Testis (tissue), 3 donors: ENCODE data around the gene SSTR5. TPM values are rescaled to one million over a fixed set of nuclear protein-coding genes. Genes with fewer than 3 reads are reported as not detected.

Experiments
- DNase-seq: peaks from one replicate; pipeline ENCODE4 v3.0.0-alpha.2; 2019
- H3K27ac ChIP-seq, 2 donors: fragments of 200-600 bp; sonication (generic); one replicate each; pipeline ENCODE4 v1.5.1; 2019
- H3K27me3 ChIP-seq: fragments of 200-600 bp; sonication (generic); one replicate; pipeline ENCODE4 v1.5.1; 2019
- H3K36me3 ChIP-seq: fragments of 200-600 bp; sonication (generic); one replicate; pipeline ENCODE4 v1.5.1; 2017; ENCODE audit warnings: low read depth; ENCODE audit errors: missing control alignments
- H3K4me1 ChIP-seq: fragments of 200-600 bp; sonication (generic); one replicate; pipeline ENCODE4 v1.5.1; 2019
- H3K4me3 ChIP-seq, 2 donors: fragments of 200-600 bp; sonication (generic); one replicate each; pipeline ENCODE4 v1.5.1; 2017 to 2019
- H3K9me3 ChIP-seq: fragments of 200-600 bp; sonication (generic); one replicate; pipeline ENCODE4 v1.5.1; 2017
- CTCF ChIP-seq, 3 experiments: fragments of 450-650 bp in 2 of 3; fragments of 200-600 bp in 1 of 3; sonication (generic) in 1 of 3; IDR thresholded peaks; one replicate each; pipeline ENCODE4 v1.5.1; 2016 to 2019; ENCODE audit warnings: antibody characterized with exemption in 3 of 3, mild to moderate bottlenecking in 2 of 3, moderate library complexity in 1 of 3
- POLR2A ChIP-seq: fragments of 450-650 bp; IDR thresholded peaks from one replicate; pipeline ENCODE4 v1.6.1; 2017; ENCODE audit warnings: antibody characterized with exemption, mild to moderate bottlenecking, moderate library complexity
- WGBS, 2 donors: methylation state at CpG; one replicate each; pipeline ENCODE4 v1.1.5; 2018; 5-methylcytosine and 5-hydroxymethylcytosine counted together
- intact Hi-C: fragments of 100-400 bp; cut with DNase I; formaldehyde crosslinking; loops from one replicate; pipeline ENCODE4 v1.15.1; 2023; ENCODE audit warnings: low total_unique reads
- polyA plus RNA-seq: library from polyadenylated mRNA; stranded (reverse); fragments of 350-450 nt; fragmentation: Illumina TruSeq; extraction: RNeasy Lipid Tissue Mini Kit (QIAGEN cat#74804); gene quantifications from one replicate; pipeline ENCODE4 v1.2.3, GENCODE V29; 2014; ENCODE audit warnings: low read depth, low replicate concordance; ENCODE audit not compliant: insufficient read depth
- total RNA-seq, 2 donors: library from RNA; depleted of rRNA; stranded (reverse); fragments of >200 nt; gene quantifications; one replicate each; pipeline ENCODE4 v1.2.3, GENCODE V29; 2016

SSTR5 gene
- total and polyA plus RNA-seq, 3 donors from 2014 or later, result 0.31 TPM; not detected in 2

DNA sequence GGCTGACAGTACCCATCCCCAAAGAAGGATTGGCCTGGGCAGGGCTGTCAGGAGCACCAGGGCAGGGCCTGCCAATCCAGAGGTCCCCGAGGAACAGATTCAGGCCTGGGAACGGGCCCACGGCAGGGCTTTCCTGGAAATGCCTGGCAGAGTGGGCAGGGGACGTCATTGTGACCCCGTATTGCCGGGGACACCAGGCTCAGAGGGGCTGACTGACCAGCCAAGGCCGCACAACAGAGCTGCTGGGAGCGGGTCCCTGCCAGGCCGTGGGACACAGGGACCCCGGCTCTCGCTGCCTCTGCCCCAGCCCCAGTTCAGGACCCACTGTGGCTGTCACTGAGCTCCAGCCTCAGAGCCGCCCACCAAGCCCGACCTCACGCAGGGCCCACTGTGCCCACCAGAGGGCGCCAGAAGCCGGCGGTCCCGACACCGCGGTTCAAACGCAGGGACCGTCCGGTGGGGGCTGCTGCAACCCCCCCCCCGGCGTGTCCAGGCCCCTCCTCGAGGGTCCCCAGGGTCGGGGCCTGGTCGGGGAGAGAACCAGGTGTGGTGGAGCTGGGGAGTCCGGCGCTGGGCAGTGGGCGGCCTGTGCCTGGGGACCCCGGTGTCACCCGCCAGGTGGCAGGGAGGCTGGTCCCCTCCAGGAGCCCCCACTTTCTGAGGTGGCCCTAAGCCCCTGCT, 15.2 kb upstream of the SSTR5 start:
- Histone ChIP-seq H3K36me3 (no peaks in the 10 kb centered on the region), H3K4me3 (no peak overlapping the region), H3K4me1 (no peaks in the 10 kb centered on the region), H3K9me3 (no peaks in the 10 kb centered on the region), H3K27ac (no peak overlapping the region), H3K27me3 (no peaks in the 10 kb centered on the region)
- peak; percentile 42 for DNase-seq
- intact Hi-C loops, result loop anchor here (5.0 to 10.0 kb wide), 2 partner anchors 40 to 243 kb away; partner anchors contain the start of gene C1QTNF8
- TF ChIP-seq POLR2A (no peak), CTCF (IDR thresholded peaks at IDR 0.05) (peak; percentile 77 to 82 (median 81))
- WGBS, 2 donors, result 31 to 40% methylated on average over 9 to 33 of the region's 33 CpGs

- no peak for DNase-seq
- 62 to 63% methylated on average over 8 to 14 of the region's 14 CpGs for WGBS, 2 donors
- no peak for TF ChIP-seq CTCF (IDR thresholded peaks at IDR 0.05)
- no peak for TF ChIP-seq POLR2A
- H3K9me3 ChIP-seq, result no peaks in the 10 kb centered on the region
- H3K27ac ChIP-seq, result no peak overlapping the region
- no peaks in the 10 kb centered on the region for H3K4me1 ChIP-seq
- no peaks in the 10 kb centered on the region for H3K27me3 ChIP-seq
- no peak overlapping the region for H3K4me3 ChIP-seq
- intact Hi-C loops, result loop anchor here (5.0 to 10.0 kb wide), 2 partner anchors 39 to 243 kb away; partner anchors contain the start of gene C1QTNF8
- no peaks in the 10 kb centered on the region for H3K36me3 ChIP-seq
These were observed 14.3 kb upstream of the SSTR5 start for GRCh38 chr16:1058216-1058615.

GRCh38 chr16:1059310-1059709, 13.2 kb upstream of the SSTR5 start:
- intact Hi-C loops, result loop anchor here (5.0 to 10.0 kb wide), 2 partner anchors 38 to 245 kb away; partner anchors contain the start of gene C1QTNF8
- H3K27ac ChIP-seq, result no peak overlapping the region
- no peaks in the 10 kb centered on the region for H3K36me3 ChIP-seq
- H3K4me1 ChIP-seq, result no peaks in the 10 kb centered on the region
- no peaks in the 10 kb centered on the region for H3K27me3 ChIP-seq
- no peaks in the 10 kb centered on the region for H3K9me3 ChIP-seq
- 95 to 96% methylated on average over 3 of the region's 3 CpGs for WGBS, 2 donors
- no peak overlapping the region for H3K4me3 ChIP-seq
- TF ChIP-seq POLR2A, result no peak
- TF ChIP-seq CTCF (IDR thresholded peaks at IDR 0.05), result no peak
- DNase-seq, result no peak

DNA sequence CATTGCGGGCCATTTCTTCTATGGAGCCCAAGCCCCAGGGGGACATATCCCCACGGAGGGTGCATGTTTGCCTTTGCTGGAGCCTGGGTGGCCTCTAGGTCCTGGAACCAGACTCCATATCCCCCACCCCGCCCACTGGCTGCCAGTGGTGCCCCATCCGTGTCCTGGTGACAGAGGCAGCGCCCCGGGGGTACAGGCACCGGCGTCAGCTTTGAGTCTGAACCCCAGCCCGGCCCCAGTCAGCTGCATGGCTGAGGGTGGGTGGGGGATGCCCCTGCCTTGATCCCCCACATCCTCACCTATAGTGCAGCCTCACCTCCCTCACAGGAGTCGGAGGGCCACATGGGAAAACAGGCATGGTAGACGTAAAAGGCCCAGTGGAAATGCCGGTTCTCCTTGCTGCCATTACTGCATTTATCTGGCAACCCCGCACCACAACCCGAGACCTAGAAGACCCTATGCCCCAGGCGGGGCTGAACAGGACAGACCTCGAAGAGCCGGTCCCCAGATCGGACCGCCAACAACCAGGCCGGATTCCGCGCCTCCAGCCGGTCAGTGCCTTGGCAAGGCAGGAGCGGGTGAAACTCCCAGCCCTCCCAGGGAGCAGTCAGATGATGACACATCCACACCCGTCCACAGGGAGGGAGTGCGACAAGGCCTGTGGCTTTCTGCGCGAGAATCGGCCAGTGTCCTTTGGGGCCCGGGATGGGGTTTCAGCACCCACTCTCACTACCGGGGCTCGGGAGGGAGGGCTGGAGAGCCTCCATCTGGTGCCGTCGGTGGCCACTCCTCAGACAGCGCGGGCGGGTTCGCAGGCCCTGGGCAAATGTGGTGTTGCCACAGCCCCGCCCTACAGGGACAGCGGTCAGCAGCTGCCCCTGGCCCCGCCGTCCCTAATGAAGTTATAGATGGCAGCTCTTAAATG, 11.9 kb upstream of the SSTR5 start:
- intact Hi-C loops, result no loop called here
- H3K9me3 ChIP-seq, result no peaks in the 10 kb centered on the region
- H3K27ac ChIP-seq, result no peak overlapping the region
- no peaks in the 10 kb centered on the region for H3K27me3 ChIP-seq
- H3K4me3 ChIP-seq, result no peak overlapping the region
- no peak for DNase-seq
- TF ChIP-seq CTCF (IDR thresholded peaks at IDR 0.05) (no peak), POLR2A (no peak)
- H3K4me1 ChIP-seq, result no peaks in the 10 kb centered on the region
- no peaks in the 10 kb centered on the region for H3K36me3 ChIP-seq
- WGBS, 2 donors, result 84 to 91% methylated on average over 20 to 42 of the region's 42 CpGs
